Amniotic epithelial cell (primary cell): ENCODE measurements around the gene CEP112.
A peak's percentile ranks its signal among the peaks of the same experiment; 100 is the strongest.

Source experiments
- DNase-seq: peaks from one replicate; pipeline ENCODE4 v3.0.0-alpha.2; 2010; ENCODE audit warnings: low read depth

CEP112 gene

DNA sequence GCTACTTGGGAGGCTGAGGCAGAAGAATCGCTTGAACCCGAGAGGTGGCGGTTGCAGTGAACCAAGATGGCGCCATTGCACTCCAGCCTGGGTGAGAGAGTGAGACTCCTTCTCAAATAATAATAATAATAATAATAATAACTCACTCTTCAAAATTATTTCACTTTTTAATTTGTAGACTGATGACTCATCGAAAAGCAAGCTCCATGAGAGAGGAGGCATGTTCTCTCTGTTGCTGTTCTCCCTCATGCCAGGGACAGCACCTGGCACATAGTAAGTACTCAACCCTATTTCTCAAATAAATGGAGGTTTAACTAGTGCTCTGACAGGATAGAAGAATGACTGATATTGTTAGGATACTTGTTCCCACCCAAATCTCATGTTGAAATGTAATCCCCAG lies 265.3 kb downstream of the CEP112 start:
- no peak for DNase-seq

DNA sequence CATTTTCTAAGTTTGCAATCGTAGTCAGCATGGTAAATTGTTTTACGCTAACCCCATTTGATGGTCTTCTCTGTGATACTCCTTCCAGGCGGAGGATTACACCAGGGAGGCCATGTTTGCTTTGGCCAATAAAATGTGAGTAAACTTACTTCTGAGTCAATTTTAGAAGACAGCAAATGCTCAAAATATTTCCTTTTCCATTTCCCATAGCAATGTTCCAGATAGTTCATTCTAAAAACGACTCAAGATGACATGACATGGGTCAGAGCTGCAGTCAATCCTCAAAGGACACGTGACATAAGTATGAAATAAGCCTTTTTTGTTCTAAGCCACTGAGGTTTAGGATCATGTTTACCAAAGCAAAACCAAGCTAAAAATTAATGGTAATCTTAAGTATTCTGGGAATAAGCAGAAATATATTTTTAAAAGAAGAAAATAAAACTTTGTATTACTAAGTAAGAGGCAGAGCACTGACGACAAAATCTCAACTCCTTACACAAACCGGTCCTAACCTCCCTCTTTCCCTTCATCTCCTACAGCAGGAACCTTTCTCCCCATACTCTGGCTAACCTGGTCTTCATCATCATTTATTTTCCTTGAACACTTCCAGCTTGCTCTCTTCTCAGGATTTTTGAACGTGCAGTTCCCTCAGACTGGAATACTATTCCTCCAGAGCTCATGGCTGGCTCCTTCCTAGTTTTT lies 266.2 kb downstream of the CEP112 start:
- DNase-seq: no peak

DNA sequence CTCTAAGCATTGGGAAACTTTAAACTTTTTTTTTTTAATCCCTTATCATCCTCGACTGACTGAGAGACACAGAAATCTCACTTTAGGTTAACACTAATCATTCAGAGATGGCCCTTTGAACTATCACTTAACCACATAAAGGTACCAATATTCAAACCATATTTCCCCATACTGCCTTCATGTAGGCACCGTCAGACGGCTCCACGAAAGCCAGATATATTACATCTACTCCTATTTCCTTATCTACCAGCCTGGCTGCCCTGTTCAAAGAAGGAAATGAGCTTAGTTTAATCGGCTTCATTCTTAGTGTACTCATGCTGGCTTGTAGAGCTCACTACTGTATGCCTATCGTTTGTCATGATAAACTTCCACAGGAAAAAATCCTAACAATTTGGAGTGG lies 270.9 kb downstream of the CEP112 start:
- DNase-seq: peak; percentile 51

DNA sequence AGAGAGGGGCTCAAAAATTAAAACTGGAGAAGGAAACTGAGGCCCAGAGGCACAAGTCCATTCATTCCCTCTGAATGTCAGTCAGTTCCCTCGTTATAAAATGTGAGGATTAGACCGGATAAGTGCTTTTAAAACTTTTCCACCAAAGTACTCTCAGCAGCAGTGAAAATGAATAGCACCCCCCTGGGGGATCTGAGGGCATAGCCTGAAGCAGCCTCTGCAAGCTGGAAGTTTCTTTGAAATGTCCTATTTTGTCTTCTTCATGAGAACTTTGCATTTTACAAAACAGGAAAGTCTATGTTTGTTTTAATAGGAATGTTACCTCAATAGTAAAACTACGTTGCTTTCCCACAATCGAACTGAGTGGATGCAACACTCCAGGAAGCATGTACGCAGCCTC lies 273.0 kb downstream of the CEP112 start:
- DNase-seq: no peak

DNA sequence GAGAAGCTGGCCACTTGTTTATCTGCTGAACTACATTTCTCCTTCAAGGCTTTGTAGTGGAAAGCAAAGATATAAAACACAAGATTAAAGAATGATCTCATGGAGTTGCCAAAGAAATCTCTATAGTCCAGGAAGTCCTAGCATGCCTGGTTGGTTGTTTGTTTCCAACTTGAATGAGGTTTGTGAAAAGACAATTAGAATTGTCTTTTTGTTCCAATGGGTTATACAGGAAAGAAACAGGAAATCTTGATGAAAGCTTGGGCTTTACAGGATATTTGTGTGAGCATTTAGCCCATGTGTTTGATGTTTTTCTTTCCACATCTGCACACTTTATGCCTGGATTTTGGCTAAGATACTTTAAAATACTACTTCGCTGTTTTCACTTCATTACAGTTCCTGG lies 273.4 kb downstream of the CEP112 start:
- peak; percentile 41 for DNase-seq

DNA sequence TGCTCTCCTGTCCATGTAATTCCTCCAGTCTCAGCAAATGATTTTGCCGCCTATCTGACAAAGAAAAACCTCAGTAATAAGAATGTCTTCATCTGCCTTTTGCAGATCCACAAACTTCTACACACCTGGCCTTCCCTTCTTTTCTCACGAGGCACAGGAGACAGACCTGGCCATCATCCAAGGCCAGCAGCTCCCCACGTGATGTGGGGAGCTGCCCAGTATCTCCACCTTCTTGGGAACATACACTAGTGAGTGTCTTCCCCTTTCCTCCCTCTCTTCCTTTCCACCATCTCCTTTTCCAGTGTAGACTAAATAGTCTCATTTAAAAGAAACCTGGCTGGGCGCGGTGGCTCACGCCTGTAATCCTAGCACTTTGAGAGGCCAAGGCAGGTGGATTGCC lies 274.4 kb downstream of the CEP112 start:
- DNase-seq: no peak

DNA sequence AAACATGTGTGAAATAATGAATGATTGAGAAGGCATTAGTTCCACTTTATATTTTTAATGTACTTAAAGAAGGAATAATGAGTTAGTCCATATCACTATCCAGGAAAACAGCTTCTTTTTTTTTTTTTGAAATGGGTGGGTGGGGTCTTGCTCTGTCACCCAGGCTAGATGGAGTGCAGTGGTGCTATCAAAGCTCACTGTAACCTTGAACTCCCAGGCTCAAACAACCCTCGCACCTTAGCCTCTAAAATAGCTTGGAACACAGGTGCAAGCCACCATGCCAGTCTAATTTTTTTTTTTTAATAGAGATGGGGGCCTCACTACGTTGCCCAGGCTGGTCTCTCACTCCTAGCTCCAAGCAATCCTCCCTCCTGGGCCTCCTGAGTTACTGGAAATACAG lies 275.5 kb downstream of the CEP112 start:
- no peak for DNase-seq

DNA sequence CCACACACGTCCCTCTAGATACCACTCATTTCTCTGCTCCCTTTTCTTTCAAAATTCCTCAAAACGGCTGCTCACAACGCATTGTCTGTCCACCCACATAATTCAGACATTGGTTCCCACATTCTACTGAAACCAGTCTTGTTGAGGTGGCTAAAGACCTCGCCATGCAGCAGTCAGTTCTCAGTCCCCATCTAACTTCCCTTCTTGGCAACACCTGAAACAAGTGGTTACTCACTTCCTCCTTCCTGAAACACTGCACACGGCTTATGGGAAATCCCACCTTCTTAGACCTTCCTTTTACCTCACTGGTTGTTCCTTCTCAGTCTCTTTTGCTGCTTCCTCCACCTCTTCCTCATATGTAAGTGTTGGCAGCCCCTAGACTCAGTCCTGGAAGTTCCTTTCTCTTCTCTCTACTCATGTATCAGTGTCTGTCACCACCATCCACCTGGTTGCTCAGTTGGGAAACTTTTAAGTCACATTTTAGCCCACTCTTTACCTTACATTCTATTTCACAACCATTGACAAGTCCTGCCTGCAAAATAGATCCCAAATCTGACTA lies 277.1 kb downstream of the CEP112 start:
- DNase-seq: no peak

DNA sequence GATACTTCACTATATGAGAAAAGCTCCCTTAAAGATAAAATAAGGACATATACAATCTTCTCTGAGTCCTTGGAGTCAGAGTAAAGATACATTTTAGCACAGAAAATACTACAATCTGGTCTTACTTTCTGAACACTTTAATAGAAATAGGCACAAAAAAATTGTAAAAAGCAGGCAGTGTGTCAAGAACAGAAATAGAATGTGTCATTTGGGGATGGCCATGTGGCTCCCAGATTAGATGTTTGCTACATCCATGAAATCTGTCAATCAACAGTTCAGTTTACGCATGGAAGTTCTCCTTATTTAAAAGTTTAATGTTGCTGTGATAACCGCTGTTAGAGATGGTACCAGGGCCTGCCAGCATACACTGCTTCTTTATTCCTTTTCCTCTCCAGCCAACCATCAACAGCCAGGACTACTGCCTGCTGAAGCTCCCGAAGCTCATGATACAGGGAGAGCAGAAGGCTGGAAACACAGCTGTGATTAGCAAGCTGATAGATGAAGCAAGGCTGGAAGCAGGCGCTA lies 278.5 kb downstream of the CEP112 start:
- DNase-seq: no peak

DNA sequence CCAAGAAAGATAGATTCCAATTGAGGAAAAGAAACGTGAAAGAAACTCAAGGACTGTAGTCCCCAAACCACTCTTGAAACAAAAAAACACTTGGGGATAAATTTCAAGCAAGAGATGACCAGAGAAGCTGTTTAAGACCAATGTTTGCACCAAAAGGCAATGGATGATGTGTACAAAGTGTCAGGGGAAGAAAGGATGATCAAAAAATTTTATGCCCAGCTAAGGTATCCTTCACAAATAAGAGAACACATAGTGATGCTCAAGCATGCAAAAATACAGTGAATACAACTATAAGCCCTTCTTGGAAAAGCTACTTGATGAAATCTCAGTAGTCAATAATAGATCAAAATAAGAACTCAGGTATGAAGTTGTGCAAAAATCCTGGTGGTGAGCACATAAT lies 281.1 kb downstream of the CEP112 start:
- DNase-seq: no peak

DNA sequence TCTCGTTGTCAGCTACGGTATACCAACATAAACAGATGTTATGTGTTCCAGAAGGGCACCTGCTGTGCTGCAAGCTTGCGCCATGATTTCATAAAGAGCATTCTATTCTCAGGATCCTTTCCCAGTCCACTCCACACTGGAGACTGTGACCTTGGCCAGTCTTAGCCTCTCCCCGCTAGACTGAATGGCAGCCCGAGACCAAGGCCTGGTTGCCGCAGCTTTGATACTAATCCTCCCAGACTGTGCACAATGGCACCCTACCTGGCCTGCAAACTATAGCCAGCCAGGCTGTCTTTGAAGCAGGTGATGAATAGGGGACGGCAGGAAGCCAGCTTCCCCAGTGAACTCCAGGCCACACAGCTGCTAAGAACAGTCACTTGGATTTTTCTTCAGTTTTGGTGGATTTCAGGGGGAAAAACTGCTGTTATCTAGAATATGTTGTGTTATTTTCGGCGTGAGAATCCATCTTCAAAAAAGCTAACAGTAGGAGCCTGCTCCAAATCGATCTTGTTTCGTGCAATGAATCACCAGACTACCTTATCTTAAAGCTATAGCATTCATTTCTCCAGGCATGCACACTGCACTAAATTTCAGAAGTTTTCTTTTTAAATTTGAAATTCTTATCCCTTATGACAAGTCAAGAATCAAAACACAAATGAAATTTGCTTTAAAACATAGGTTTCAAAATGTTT lies 289.0 kb downstream of the CEP112 start:
- DNase-seq: no peak

DNA sequence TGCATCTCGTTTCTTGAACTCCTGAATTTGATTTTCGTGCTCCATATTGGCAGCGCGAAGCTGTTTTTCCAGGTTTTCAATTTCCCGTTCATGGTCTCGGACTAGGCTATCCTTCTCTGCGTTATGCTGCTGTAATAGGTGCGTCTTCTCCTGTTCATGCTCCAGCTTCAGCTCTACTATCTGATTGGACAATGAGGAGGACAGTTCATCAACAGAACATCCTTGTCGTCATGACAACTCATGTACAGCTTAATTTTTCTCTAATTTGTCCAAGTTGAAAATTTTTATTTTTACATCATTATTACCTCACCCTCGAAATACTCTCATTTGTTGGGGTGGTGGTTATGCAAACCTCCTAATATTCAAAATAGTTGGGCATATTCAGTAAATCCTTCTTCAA lies 289.8 kb downstream of the CEP112 start:
- DNase-seq: no peak

DNA sequence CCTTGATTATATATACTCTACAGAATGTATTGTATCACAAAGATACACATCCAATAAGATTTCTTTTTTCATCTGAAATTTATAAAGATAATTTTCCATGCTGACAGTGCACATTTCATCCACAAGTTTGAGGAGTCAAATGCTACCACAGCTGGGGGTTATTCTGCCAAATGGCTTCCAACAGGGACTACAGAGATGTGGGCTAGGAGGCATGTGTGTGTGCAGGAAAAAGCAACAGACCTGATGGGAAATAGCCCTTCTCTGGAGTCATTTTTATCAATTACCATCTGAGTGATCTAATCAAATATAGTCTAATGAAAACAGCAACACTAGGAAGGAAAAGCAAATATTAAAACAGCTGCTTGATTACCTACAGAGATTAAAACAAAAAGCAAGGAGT lies 290.5 kb downstream of the CEP112 start:
- DNase-seq: no peak

DNA sequence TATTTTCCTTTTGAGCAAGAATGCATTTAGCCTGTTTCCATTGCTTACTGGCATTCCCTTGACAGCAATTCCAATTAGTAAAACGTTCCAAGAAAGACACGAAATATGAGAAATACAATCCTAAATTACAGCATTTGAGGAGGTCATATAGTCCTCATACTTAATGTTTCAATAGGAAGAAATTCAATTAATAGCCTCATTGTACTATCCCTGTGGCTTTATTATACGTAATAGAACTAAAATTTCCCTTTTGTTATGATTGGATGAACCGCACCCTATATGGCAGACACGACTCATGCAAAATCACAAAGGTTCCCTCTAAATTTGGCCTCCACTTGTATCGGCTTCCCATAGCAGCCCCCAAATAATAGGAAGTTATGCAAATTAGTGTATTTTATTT lies 291.7 kb downstream of the CEP112 start:
- DNase-seq: no peak

DNA sequence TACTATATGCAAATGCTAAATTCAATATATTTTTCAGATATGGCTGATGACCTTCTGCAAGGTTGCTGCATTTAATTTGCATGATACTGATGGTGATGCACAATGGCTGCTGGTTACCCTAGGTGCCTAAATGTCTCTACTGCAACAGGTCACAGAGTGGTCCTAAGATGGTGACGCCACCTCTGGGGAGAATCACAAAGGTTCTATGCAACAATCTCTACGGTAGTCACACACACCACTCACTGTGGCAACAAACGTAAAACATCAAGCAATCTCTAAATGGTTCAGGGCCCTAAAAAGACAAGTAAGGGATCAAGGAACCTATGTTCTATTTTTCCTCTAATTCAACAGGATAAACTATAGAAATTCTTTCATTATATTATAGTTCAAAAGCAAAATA lies 293.3 kb downstream of the CEP112 start:
- DNase-seq: no peak

DNA sequence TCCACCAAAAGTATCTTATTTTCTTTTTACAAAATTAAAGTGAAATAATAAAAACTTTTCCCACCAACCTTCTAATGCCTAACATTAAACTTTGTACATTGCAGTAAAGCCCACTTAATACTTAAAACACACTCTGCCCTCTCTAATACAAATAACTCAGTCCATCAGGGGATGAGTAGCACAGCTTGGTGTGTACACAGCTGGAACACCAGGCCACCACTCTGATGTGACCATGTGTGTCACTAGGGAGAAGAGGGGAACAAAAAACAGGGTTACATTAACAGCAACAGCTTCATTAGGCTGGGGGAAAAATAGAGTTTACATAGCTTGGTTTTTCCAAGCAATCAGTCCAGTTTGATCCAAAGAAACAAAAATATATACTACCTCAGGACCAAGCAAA lies 295.0 kb downstream of the CEP112 start:
- no peak for DNase-seq

DNA sequence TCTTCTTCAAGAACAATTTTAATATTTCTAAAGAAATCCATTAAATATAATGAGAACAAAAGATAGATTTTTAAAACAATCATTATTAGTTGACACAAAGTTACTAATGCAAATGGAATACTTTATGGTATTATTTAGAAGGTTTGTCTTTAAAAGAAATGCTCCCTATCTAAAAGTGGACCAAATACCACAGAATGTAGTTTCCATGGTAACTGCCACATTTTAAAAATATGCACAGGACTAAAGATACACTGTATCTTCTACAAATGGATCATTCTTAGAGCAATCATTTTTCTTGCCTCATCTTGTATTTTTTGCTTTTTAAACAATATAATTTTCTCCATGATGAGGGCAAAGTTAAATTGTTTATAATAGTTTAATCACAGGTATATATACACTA lies 296.0 kb downstream of the CEP112 start:
- DNase-seq: no peak

DNA sequence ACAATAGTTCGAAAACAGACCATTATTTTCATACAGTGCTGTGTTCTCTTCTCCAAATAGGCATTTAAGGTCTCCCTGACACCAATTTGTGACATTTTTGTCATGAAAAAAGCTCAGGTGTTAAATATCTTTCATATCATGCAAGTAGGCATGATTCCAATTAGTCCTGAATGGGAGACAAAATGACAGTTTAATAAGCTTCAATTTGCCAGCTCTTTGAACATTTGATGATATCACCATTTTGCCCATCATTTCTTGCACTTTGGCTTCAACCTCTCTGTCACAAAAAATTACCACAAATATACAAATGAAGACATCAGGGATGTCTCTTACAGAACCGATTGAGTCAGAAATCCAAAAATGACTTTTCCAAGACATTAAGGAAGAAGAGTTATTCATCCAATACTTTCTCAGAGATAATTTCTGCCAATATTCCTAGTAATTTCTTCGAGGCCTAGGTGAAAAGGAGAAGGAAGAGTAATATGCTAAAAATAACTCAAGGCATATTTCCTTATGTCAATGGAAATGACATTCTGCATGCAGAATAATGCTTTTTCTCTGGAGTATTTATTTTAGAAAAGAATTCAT lies 298.1 kb downstream of the CEP112 start:
- DNase-seq: no peak

DNA sequence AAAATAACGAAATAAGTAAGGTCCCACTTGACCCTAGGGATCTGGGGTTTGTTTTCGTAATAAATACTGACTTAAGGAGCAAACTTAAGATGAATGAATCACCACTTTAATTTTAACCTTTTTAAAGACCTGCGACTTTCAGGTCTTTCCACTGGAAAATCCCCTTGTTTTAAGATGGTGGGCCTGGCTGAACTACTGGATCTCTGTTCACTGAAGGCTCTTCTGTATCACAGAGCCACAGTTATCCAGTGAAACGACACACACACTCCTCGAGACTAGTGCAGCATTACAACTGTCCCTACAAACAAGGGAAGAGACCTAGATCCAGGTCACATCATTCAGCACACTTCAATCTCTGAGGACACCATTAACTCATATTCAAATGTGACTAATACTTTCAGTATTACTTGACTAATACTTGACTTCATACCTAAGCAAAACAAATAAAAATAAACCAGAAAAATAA lies 299.0 kb downstream of the CEP112 start:
- DNase-seq: no peak

DNA sequence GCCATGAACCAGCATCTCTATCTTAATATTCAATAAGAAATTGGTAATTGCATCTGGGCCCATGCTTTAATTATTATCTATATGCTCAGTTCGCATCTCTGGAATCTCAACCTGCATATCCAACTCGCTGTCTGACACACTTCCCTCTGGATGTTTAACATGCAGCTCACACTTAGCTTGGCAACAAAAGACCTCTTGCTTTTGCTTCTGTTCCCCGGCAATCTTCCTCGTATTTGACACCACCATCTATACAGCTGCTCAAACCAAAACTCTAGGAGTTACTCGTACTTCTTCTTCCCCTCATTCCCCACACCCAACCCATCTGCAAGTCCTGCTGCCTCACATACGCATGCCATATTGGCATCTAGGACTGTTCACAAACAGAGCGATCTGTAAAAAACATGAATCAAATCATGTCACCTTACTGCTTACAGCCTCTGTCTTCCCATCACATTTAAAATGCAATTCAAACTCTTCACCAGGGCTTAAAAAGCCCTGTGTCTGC lies 300.6 kb downstream of the CEP112 start:
- no peak for DNase-seq

DNA sequence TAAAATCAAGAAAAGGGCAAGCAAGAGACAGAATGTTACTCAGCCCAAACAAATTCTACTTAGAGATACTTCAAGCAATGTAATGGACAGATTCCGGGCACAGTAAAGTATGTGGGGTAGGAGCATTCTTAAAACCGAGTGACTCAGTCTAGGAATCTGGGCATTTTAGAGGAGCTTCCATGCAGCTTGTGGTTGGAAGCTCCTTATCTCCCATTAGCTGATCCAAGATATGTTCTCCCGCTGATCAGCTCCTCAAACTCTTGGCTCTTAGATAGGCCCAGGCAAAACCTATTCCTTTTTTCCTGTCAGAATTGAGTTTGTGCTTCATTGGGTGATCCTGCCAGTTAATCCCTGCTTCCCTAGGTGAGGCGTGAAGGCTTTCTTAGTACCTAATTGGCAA lies 303.3 kb downstream of the CEP112 start:
- peak; percentile 88 for DNase-seq

DNA sequence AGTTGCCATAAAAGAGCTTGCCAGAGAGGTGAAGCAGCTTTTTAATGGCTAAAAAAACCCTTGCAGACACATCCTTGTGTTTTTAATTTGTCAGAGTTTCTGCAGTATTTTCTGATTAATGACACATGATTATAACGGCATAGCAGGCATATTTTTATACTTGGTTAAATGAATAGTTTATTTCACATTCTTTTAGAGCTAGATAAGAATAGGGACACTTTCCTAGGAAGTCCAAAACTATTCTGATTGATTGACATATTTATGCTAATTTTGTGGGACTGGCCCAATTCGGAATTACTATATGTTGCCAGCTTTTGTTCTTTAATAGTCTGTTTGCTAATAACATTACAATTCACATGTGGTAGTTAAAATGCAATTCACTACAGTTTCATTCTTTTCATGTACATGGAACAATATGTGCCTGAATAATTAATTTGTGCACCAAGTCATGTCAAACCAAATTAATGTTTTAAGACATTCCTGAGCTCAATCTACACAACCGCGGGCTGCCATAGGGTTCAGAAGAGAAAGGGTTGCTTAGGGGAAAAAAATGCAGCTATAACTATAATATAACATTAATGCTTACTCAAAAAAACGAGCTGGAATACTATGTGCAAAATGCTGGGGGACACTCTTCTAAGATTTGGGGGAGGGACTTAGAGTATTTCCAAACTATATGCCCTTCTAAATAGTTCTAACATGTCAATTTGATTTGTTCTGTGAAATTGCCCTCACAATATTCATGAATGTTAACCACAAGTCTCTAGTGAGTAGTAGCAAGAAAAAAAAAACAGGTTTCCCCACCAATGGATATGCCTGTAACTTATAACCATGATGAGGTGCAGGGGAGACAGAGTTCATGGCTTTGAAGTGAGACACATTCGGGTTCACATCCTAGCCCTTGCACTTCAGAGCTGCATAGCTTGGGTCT lies 305.4 kb downstream of the CEP112 start:
- DNase-seq: peak; percentile 13
